NT2/D1 (cell line): ENCODE data around the gene CEP131.

Experiments
- DNase-seq: peaks from one replicate; pipeline ENCODE4 v3.0.0-alpha.2; 2011; ENCODE audit warnings: low read depth, low spot score
- H3K27me3 ChIP-seq: 2 replicates; pipeline ENCODE4 v1.6.0; 2011; ENCODE audit warnings: mild to moderate bottlenecking; ENCODE audit not compliant: insufficient read length, insufficient read depth
- H3K36me3 ChIP-seq: 2 replicates; pipeline ENCODE4 v1.6.1; 2011; ENCODE audit warnings: mild to moderate bottlenecking, low read length, mixed read lengths; ENCODE audit not compliant: insufficient read depth, insufficient read length
- H3K4me1 ChIP-seq: 2 replicates; pipeline ENCODE4 v1.5.1; 2011; ENCODE audit not compliant: insufficient read depth, insufficient read length
- H3K4me3 ChIP-seq: 2 replicates; pipeline ENCODE4 v1.5.1; 2011; ENCODE audit warnings: low read depth; ENCODE audit not compliant: insufficient read length
- H3K9ac ChIP-seq: 2 replicates; pipeline ENCODE4 v1.6.0; 2011; ENCODE audit warnings: low read depth; ENCODE audit not compliant: insufficient read length
- H3K9me3 ChIP-seq: 2 replicates; pipeline ENCODE4 v1.5.1; 2011; ENCODE audit warnings: mild to moderate bottlenecking, low read length; ENCODE audit not compliant: insufficient read depth
- SUZ12 ChIP-seq: IDR thresholded peaks from 2 replicates; pipeline ENCODE4 v1.6.1; 2011; ENCODE audit not compliant: insufficient read length, insufficient read depth; ENCODE audit errors: extremely low read depth
- YY1 ChIP-seq: IDR thresholded peaks from 2 replicates; pipeline ENCODE4 v1.6.1; 2011; ENCODE audit not compliant: insufficient read length, insufficient read depth
- ZNF274 ChIP-seq: IDR thresholded peaks from 2 replicates; pipeline ENCODE4 v1.6.1; 2011; ENCODE audit warnings: mild to moderate bottlenecking, low read depth, low read length

The CEP131 gene

DNA sequence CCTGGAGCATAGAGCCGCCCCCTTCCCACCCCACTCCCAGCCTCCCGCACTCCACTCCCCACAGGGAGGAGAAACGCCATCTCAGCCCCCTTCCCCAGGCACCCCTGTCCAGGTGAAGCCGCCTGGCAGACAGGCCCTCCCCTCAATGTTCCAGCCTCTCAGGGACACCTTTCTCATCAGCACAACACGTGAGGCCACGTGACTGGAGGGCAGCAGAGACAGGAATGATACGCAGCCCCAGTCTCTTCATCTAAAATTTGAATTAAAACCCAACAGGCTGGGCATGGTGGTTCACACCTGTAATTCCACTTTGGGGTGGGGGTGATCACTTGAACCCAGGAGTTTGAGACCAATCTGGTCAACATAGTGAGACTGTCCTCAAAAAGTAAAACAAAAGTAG is 36.6 kb downstream of the CEP131 start:
- H3K4me1 ChIP-seq = peaks cover 7% of the 10 kb centered on the region
- no peak overlapping the region for H3K9ac ChIP-seq
- no peak for TF ChIP-seq SUZ12
- no peak for TF ChIP-seq YY1
- no peak for TF ChIP-seq ZNF274

DNA sequence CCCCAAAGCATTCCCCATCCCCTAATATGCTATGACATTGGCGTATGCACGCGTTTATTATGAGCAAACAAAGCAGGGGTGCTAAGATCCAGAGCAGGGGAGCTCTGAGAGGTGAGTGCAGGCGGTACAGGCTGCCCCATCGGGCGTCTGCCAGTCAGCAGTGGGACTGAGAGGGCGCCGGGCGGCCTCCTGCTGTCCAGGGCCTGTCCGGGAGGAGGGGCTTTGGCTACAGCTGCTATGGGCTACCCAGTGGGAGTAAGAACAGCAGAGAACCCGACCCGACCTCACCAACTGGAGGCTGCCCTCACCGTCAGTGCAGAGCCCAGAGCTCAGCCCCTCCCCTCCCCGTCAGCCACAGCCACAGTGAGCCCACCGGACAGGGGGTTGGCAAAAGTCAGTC is 38.2 kb downstream of the CEP131 start:
- no peak for DNase-seq
- H3K27me3 ChIP-seq = no peaks in the 10 kb centered on the region

More for the DNA sequence above, 36.6 kb downstream of the CEP131 start:
- DNase-seq = no peak
- Histone ChIP-seq H3K9me3 (peaks cover 7% of the 10 kb centered on the region; the same call in 1 of the 2 replicates), H3K36me3 (peaks cover 37% of the 10 kb centered on the region), H3K27me3 (no peaks in the 10 kb centered on the region), H3K4me3 (no peak overlapping the region)

DNA sequence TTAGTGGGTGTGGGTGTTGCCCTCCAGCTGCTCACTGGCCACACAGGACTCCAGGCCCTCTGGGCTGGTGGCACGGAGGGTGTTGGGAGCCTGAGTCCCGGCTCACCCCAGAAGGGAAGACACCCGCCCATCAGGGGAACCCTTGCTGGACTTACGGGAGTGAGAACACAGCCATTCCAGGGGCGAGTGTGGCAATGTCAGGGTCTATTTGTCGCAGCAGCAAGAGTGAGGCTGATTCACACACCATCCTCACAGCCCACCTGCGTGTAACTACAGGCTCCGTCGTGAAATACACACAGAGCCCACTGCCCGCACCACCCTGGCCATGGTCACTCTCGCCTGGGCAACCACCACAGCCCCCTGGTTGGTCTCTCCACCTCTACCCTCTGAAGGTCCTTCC is 39.0 kb downstream of the CEP131 start:
- H3K27me3 ChIP-seq = no peaks in the 10 kb centered on the region
- no peak for DNase-seq
- peaks cover 7% of the 10 kb centered on the region; the same call in 1 of the 2 replicates for H3K9me3 ChIP-seq
- no peak overlapping the region for H3K9ac ChIP-seq
- no peak for TF ChIP-seq ZNF274
- TF ChIP-seq YY1 = no peak
- H3K4me3 ChIP-seq = no peak overlapping the region
- H3K4me1 ChIP-seq = peaks cover 12% of the 10 kb centered on the region
- H3K36me3 ChIP-seq = peaks cover 13% of the 10 kb centered on the region

More for the DNA sequence above, 38.2 kb downstream of the CEP131 start:
- TF ChIP-seq SUZ12 = no peak
- no peak for TF ChIP-seq ZNF274
- TF ChIP-seq YY1 = no peak
- H3K9ac ChIP-seq = no peak overlapping the region
- H3K9me3 ChIP-seq = peaks cover 7% of the 10 kb centered on the region; the same call in 1 of the 2 replicates
- peaks cover 21% of the 10 kb centered on the region for H3K36me3 ChIP-seq
- H3K4me3 ChIP-seq = no peak overlapping the region
- peaks cover 12% of the 10 kb centered on the region for H3K4me1 ChIP-seq

DNA sequence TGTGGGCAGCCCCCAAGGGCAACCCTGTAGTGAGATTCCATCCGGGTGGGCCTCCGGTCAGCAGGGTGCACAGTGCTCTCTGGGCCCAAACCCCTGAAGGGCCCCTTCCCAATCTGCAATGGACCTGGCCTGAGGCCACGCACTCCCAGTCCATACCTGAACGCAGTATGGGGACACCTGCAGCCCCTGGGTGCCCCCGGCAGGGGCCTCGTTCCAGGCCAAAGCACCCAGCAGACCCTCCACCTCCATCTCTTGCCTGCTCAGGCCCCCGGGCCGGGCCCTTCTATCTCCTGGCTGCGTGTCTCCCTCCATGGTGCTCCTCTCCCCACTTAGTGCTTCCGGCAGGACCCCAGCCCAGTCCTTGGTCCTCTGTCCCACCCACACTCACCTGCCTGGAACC is 39.4 kb downstream of the CEP131 start:
- no peak overlapping the region for H3K4me3 ChIP-seq
- peaks cover 12% of the 10 kb centered on the region for H3K4me1 ChIP-seq
- no peak overlapping the region for H3K9ac ChIP-seq
- TF ChIP-seq YY1 (no peak), ZNF274 (no peak), SUZ12 (no peak)
- H3K36me3 ChIP-seq = peaks cover 9% of the 10 kb centered on the region
- peaks cover 7% of the 10 kb centered on the region; the same call in 1 of the 2 replicates for H3K9me3 ChIP-seq
- H3K27me3 ChIP-seq = no peaks in the 10 kb centered on the region
- no peak for DNase-seq

DNA sequence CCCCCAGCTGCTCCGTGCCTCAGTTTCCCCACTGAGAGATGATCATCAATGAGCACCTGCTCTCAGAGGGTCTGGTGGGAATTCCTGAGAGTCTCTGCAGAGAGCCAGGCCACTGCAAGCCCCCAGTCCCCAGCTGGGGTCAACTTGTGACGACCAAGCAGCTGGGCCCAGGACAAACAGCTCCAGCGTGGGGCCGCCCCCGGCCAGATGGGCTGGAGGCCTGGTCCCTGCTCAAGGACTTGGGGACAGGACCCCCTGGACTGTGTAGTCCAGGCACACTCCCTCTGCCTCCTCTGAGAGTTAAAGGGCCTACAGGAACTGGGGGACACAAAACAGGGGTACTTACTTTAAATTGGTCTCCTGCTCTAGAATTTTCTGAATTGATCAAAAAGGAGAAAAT is 40.2 kb downstream of the CEP131 start:
- TF ChIP-seq SUZ12 (no peak), ZNF274 (no peak), YY1 (no peak)
- Histone ChIP-seq H3K4me3 (no peak overlapping the region), H3K9me3 (peaks cover 7% of the 10 kb centered on the region; the same call in 1 of the 2 replicates), H3K9ac (no peak overlapping the region), H3K27me3 (no peaks in the 10 kb centered on the region), H3K4me1 (peaks cover 11% of the 10 kb centered on the region), H3K36me3 (peaks cover 1% of the 10 kb centered on the region)
- no peak for DNase-seq

DNA sequence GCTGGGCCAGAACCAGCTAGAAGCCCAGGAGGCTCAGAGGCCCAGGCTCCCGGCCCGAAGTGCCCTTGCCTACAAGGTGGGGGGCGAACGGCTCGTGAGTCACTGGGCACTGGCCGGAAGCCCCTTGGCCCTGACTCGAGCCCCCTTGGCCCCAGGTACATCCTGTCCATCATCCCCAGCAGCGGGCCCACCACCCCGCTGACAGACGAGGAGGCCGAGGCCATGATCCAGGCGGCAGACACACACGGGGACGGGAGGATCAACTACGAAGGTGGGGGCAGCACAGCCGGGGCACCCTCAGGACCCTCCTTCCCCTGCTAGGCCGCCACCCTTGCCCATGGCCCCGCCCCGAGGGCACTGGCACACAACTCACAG is 41.0 kb downstream of the CEP131 start:
- no peak overlapping the region for H3K4me3 ChIP-seq
- TF ChIP-seq YY1 = no peak
- no peak for TF ChIP-seq ZNF274
- TF ChIP-seq SUZ12 = no peak
- H3K9me3 ChIP-seq = peaks cover 7% of the 10 kb centered on the region; the same call in 1 of the 2 replicates
- no peak for DNase-seq
- peaks cover 7% of the 10 kb centered on the region for H3K4me1 ChIP-seq
- no peaks in the 10 kb centered on the region for H3K27me3 ChIP-seq
- H3K36me3 ChIP-seq = no peaks in the 10 kb centered on the region
- no peak overlapping the region for H3K9ac ChIP-seq

DNA sequence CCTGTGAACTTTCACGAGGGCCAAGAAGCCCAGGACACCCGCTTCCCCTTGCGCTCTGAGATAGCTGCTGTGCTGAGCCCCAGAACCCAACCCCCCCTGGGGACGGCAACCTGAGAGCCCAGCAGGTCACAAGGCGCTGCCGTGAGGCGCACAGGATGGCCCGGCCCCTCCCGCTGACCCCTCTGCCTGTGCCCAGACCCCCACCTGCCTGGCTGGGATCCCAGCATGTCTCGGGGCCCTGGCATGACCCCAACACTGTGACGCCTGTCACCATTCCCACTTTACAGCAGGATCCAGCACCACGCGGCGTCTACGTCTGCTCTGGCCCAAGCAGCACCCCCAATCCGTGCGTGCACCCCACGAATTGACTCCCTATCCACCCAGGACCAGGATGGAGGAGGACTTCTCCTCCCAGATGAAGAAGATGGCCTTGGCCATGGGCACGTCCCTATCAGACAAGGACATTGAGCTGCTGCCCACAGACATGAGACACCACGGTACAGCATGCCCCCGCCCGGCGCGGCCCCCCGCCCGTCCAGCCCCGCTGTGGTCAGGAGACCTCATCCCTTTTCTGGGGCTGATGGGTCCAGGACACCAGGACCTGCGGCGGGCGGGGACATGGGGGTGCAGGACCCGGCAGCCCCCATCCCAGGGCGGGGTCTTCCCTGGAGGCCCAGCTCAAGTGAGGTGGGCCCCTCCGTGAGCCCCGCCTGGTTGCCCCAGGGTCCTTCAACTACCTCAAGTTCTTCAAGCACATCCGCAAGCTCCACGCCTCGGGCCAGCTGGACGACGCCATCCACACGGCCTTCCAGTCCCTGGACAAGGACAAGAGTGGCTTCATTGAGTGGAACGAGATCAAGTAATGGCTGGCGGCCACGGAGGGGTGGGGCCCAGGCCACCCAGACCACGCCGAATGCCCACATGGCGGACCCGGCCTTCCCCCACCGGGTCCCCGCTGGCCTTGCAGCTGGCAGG is 41.6 kb downstream of the CEP131 start:
- no peaks in the 10 kb centered on the region for H3K27me3 ChIP-seq
- TF ChIP-seq SUZ12 (no peak), YY1 (no peak), ZNF274 (no peak)

More for the DNA sequence above, 41.6 kb downstream of the CEP131 start:
- H3K4me1 ChIP-seq = peaks cover 7% of the 10 kb centered on the region
- H3K9ac ChIP-seq = no peak overlapping the region
- H3K9me3 ChIP-seq = peaks cover 7% of the 10 kb centered on the region; the same call in 1 of the 2 replicates
- no peak for DNase-seq
- H3K4me3 ChIP-seq = no peak overlapping the region
- H3K36me3 ChIP-seq = no peaks in the 10 kb centered on the region
